ENCODE measurements around the gene TAX1BP1. TPM values are rescaled to one million over a fixed set of nuclear protein-coding genes. Genes with fewer than 3 reads are reported as not detected.
"Not testable (repeated sequence)": the region's sequence is repeated elsewhere in the genome, so short reads cannot be mapped to it uniquely, and the experiment has no call there.

The TAX1BP1 gene
- total RNA-seq, 1 experiment from 2014 or later, result 190 TPM

GRCh38 chr7:27737178-27737577, 2.8 kb upstream of the TAX1BP1 start:
- Mint-ChIP-seq H3K9me3 (ENCODE audit: low read depth, unreplicated experiment) (no peaks in the 10 kb centered on the region), H3K27ac (ENCODE audit: unreplicated experiment) (peak overlapping the region; percentile 42), H3K36me3 (ENCODE audit: insufficient read depth, unreplicated experiment) (peaks cover 31% of the 10 kb centered on the region), H3K27me3 (ENCODE audit: unreplicated experiment) (no peaks in the 10 kb centered on the region), H3K4me1 (ENCODE audit: low read depth, unreplicated experiment) (peaks cover 45% of the 10 kb centered on the region), H3K4me3 (ENCODE audit: low read depth, unreplicated experiment) (peak overlapping the region; percentile 3)
- no TSS peak for BruUV-seq (replicated peaks)
- intact Hi-C loops (cut with micrococcal nuclease; ENCODE audit: unreplicated experiment), result no loop called here
- no peak for DNase-seq
- TF ChIP-seq CTCF (IDR thresholded peaks at IDR 0.05; ENCODE audit: unreplicated experiment), result no peak
- CTCF ChIA-PET, result interaction anchor here (1.1 kb wide), 1 partner anchor 17 kb away, joined by 5 read pairs; no protein-coding TSS in a partner anchor

GRCh38 chr7:27737616-27738015, 2.3 kb upstream of the TAX1BP1 start:
- Mint-ChIP-seq H3K36me3 (ENCODE audit: insufficient read depth, unreplicated experiment) (peaks cover 31% of the 10 kb centered on the region), H3K4me1 (ENCODE audit: low read depth, unreplicated experiment) (peaks cover 50% of the 10 kb centered on the region), H3K9me3 (ENCODE audit: low read depth, unreplicated experiment) (no peaks in the 10 kb centered on the region), H3K4me3 (ENCODE audit: low read depth, unreplicated experiment) (peak overlapping the region; percentile 3), H3K27ac (ENCODE audit: unreplicated experiment) (peak overlapping the region; percentile 42), H3K27me3 (ENCODE audit: unreplicated experiment) (no peaks in the 10 kb centered on the region)
- TF ChIP-seq CTCF (IDR thresholded peaks at IDR 0.05; ENCODE audit: unreplicated experiment), result no peak
- intact Hi-C loops (cut with micrococcal nuclease; ENCODE audit: unreplicated experiment), result no loop called here
- BruUV-seq (replicated peaks), result no TSS peak
- CTCF ChIA-PET, result interaction anchor here (0.5 to 0.6 kb wide), 2 partner anchors 22 to 558 kb away, joined by 3 to 6 read pairs; no protein-coding TSS in a partner anchor
- DNase-seq, result no peak

DNA sequence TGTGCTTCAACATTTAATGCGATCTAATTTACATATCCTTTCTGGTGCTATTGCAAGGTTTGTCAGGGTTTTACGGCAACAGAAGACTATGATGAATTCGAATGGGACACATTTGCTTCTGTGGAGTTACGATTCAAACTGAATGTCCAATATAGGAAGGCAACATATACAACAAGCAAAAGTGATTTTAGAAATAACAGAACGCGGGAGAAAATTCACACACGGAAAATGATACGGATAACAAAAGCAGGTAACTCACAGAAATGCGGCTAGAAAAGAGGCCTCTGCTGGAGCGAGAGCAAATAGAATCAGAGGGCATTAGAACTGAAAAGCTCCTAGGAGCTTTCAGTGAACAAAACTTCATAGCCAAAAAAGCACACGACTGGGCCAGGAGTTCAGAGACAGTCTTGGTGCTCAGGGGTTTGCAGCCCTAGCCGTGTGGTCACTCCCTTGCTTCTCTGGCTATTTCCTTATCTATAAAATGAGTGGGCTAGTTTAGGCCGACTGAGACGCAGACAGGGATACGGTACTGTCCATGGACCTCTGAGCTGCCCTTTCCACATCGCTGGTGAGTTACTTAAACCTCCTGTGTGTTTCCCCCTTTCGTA, 557 bp upstream of the TAX1BP1 start:
- TSS peak; percentile 76 for BruUV-seq (replicated peaks)
- H3K36me3 Mint-ChIP-seq (ENCODE audit: insufficient read depth, unreplicated experiment), result peaks cover 31% of the 10 kb centered on the region
- no peak for TF ChIP-seq CTCF (IDR thresholded peaks at IDR 0.05; ENCODE audit: unreplicated experiment)
- no peaks in the 10 kb centered on the region for H3K9me3 Mint-ChIP-seq (ENCODE audit: low read depth, unreplicated experiment)
- DNase-seq, result no peak
- H3K4me1 Mint-ChIP-seq (ENCODE audit: low read depth, unreplicated experiment), result peaks cover 53% of the 10 kb centered on the region
- CTCF ChIA-PET, result interaction anchor here (0.5 to 2.4 kb wide), 6 partner anchors 35 to 322 kb away, joined by 3 to 11 read pairs (median 4); partner anchors contain the start of gene HIBADH
- H3K27ac Mint-ChIP-seq (ENCODE audit: unreplicated experiment), result peak overlapping the region; percentile 89
- peak overlapping the region; percentile 95 for H3K4me3 Mint-ChIP-seq (ENCODE audit: low read depth, unreplicated experiment)
- intact Hi-C loops (cut with micrococcal nuclease; ENCODE audit: unreplicated experiment), result no loop called here
- H3K27me3 Mint-ChIP-seq (ENCODE audit: unreplicated experiment), result no peaks in the 10 kb centered on the region

DNA sequence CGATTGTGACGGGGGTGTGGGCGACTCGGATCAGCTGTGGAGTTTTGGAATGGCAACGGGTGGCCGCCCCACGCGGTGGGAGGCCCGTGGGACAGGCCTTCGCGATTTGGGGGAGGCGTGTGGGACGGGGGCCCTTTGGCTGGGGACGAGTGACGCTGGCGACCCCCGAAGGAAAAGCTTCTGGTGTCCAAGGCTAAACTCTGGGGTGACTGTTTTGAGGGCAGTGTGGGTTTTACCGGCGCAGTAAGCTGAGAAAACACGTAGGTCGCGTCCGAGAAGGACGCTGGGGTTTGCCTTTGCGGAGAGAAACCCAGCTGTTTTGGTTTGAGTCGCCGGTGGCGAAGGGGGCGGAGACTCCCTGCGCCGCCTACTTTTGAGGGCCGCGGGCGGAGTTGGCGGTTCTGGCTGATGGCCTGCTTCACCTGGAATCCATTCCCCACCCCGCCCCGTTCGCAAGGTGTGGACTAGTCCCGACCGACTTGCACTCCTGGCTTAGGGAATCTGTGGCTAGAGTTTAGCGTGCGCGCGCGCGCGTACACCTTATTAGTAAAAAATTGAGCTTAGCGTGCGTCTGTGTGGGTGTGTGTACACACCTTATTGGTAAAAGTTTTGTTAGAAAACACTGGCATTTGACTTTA, 606 bp downstream of the TAX1BP1 start:
- Mint-ChIP-seq H3K36me3 (ENCODE audit: insufficient read depth, unreplicated experiment) (peaks cover 36% of the 10 kb centered on the region), H3K9me3 (ENCODE audit: low read depth, unreplicated experiment) (no peaks in the 10 kb centered on the region), H3K4me3 (ENCODE audit: low read depth, unreplicated experiment) (peak overlapping the region; percentile 95), H3K27me3 (ENCODE audit: unreplicated experiment) (no peaks in the 10 kb centered on the region), H3K4me1 (ENCODE audit: low read depth, unreplicated experiment) (peaks cover 52% of the 10 kb centered on the region), H3K27ac (ENCODE audit: unreplicated experiment) (peak overlapping the region; percentile 89)
- DNase-seq, result peak; percentile 100
- TF ChIP-seq CTCF (IDR thresholded peaks at IDR 0.05; ENCODE audit: unreplicated experiment), result no peak
- CTCF ChIA-PET, result interaction anchor here (0.6 to 2.4 kb wide), 12 partner anchors 18 to 544 kb away, joined by 3 to 11 read pairs (median 4); partner anchors contain the start of gene HIBADH
- TSS peak; percentile 25 for BruUV-seq (replicated peaks)
- intact Hi-C loops (cut with micrococcal nuclease; ENCODE audit: unreplicated experiment), result loop anchor here (1.0 to 5.0 kb wide), 2 partner anchors 77 to 98 kb away; no protein-coding TSS in a partner anchor

DNA sequence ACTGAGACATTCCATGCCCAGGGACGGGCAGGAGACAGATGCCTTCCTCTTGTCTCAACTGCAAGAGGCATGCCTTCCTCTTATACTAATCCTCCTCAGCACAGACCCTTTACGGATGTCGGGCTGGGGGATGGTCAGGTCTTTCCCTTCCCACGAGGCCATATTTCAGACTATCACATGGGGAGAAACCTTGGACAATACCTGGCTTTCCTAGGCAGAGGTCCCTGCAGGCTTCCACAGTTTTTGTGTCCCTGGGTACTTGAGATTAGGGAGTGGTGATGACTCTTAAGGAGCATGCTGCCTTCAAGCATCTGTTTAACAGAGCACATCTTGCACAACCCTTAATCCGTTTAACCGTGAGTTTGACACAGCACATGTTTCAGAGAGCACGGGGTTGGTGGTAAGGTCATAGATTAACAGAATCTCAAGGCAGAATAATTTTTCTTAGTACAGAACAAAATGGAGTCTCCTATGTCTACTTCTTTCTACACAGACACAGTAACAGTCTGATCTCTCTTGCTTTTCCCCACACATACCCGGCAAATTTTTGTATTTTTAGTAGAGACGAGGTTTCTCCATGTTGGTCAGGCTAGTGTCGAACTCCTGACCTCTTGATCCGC, 2.2 kb downstream of the TAX1BP1 start:
- peaks cover 36% of the 10 kb centered on the region for H3K36me3 Mint-ChIP-seq (ENCODE audit: insufficient read depth, unreplicated experiment)
- BruUV-seq (replicated peaks); DNase-seq; H3K9me3 Mint-ChIP-seq (ENCODE audit: low read depth, unreplicated experiment); CTCF ChIA-PET; H3K27me3 Mint-ChIP-seq (ENCODE audit: unreplicated experiment): not testable (repeated sequence)
- H3K27ac Mint-ChIP-seq (ENCODE audit: unreplicated experiment), result peak overlapping the region; percentile 40
- intact Hi-C loops (cut with micrococcal nuclease; ENCODE audit: unreplicated experiment), result loop anchor here (5.0 kb wide), 1 partner anchor 100 kb away; no protein-coding TSS in a partner anchor
- H3K4me1 Mint-ChIP-seq (ENCODE audit: low read depth, unreplicated experiment), result peaks cover 48% of the 10 kb centered on the region
- H3K4me3 Mint-ChIP-seq (ENCODE audit: low read depth, unreplicated experiment), result peak overlapping the region; percentile 95
